ENCODE results near the gene IL27RA.
"Not testable (repeated sequence)": the region's sequence is repeated elsewhere in the genome, so short reads cannot be mapped to it uniquely, and the experiment has no call there.

The IL27RA gene

GRCh38 chr19:14027856-14028450 lies 3.6 kb upstream of the IL27RA start, which contains the start of gene RLN3:
TSS of gene RLN3 (plus strand) at chr19:14028148. CDS start at chr19:14028205, 57 bp downstream.
- no peak for DNase-seq (ENCODE audit: low read depth in 2 of 3, low spot score in 1 of 3)

- DNase-seq (ENCODE audit: low read depth in 2 of 3, low spot score in 1 of 3): no peak
Observed at GRCh38 chr19:14028901-14029300, 2.7 kb upstream of the IL27RA start.

DNA sequence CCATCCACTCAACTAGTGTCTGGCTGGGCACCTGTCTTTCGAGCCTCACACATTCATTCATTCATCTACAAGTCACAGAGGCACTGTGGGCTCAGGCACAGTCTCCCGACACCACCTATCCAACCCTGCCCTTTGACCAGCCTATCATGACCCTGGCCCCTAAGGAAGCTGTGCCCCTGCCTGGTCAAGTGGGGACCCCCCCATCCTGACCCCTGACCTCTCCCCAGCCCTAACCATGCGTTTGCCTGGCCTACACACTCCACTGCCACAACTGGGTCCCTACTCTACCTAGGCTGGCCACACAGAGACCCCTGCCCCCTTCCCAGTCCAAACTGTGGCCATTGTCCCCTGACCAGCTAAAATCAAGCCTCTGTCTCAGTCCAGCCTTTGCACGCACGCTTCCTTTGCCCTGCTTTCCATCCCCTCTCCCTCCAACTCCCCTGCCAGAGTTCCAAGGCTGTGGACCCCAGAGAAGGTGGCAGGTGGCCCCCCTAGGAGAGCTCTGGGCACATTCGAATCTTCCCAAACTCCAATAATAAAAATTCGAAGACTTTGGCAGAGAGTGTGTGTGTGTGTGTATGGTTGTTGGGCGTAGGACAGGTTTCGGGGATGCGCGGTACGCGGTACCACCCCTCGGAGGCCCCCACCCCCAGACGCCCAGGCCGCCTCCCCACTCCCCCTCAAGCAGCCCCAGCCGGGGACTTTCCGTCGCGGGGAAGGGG lies 404 bp upstream of the IL27RA start:
- DNase-seq (ENCODE audit: low read depth in 2 of 3, low spot score in 1 of 3): no peak

DNA sequence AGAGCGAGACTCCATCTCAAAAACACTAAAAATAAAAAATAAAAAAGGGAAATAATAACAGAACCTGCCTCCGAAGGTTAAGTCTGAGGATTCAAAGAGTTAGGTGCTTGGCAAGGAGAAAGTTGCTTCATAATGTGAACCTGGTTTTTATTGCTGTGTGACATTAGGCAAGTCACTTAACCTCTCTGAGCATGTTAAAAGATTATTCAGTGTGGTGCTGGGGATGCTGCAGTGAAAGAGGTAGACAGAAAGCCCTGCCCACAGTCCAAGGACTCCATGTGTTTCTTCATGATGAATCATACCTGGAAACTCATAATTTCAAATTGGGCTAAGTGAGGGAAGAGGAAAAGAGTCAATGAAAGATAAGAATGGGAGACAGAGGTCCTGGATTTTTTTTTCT lies 2.4 kb downstream of the IL27RA start:
- DNase-seq (ENCODE audit: low read depth in 2 of 3, low spot score in 1 of 3): no peak

DNA sequence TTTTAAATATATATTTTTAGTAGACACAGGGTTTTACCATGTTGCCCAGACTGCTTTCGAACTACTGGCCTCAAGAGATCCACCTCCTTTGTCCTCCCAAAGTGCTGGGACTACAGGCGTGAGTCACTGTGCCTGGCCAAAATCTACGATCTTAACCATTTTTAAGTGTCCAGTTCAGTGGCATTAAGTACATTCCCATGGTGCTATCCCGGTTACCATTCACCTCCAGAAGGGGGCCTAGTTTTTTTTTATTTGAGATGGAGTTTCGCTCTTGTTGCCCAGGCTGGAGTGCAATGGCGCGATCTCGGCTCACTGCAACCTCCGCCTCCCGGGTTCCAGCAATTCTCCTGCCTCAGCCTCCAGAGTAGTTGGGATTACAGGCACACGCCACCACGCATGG lies 3.6 kb downstream of the IL27RA start:
- not testable (repeated sequence) for DNase-seq (ENCODE audit: low read depth in 2 of 3, low spot score in 1 of 3)

GRCh38 chr19:14035706-14036105 lies 4.1 kb downstream of the IL27RA start:
- DNase-seq (ENCODE audit: low read depth in 2 of 3, low spot score in 1 of 3): no peak

GRCh38 chr19:14039181-14039580 lies 7.6 kb downstream of the IL27RA start:
- no peak for DNase-seq (ENCODE audit: low read depth in 2 of 3, low spot score in 1 of 3)

GRCh38 chr19:14042659-14043608 lies 11.4 kb downstream of the IL27RA start:
- DNase-seq (ENCODE audit: low read depth in 2 of 3, low spot score in 1 of 3): not testable (repeated sequence)

DNA sequence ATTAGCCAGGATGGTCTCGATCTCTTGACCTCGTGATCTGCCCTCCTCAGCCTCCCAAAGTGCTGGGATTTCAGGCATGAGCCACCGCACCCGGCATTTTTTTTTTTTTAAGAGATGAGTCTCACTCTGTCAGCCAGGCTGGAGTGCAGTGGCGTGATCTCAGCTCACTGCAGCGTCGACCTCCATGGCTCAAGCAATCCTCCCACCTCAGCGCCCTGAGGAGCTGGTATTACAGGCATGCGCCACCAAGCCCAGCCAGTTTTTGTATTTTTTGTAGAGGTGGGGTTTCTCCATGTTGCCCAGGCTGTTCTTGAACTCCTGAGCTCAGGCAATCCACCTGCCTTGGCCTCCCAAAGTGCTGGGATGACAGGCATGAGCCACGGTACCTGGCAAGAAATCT lies 16.3 kb downstream of the IL27RA start:
- DNase-seq (ENCODE audit: low read depth in 2 of 3, low spot score in 1 of 3): not testable (repeated sequence)

DNA sequence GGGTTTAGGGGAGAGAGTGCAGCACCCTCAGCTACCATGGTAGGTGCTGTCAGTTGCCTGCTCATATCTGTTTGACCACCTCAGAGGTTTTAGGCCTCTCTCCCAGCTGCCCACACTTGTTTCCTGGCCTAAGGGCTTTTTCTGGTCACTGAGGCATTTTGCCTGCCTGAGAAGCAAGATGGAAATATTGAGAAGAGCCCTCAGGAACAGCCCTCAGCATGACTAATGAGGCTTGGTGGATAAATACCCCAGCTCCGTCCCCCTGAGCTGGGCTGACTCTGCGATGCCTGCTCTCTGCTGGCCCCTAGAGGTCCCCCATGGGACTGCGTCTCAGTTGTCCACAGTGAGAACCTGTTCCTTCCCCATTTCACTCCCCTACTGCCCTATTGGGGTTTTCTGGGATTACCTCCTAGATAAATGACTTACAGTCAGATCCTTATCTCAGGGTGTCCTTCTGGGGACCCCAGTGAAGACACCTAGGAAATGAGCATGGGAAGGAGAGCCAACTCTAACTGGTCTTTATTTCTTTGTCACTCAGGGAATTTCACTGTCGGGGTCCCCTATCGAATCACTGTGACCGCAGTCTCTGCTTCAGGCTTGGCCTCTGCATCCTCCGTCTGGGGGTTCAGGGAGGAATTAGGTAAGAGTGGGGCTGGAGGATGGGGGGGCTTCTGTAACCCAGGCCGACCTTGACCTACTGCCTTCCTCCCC lies 17.0 kb downstream of the IL27RA start:
- DNase-seq (ENCODE audit: low read depth in 2 of 3, low spot score in 1 of 3): peak; percentile 65 to 83 (median 66)

GRCh38 chr19:14050512-14050911 lies 18.9 kb downstream of the IL27RA start:
- DNase-seq (ENCODE audit: low read depth in 2 of 3, low spot score in 1 of 3): no peak

DNA sequence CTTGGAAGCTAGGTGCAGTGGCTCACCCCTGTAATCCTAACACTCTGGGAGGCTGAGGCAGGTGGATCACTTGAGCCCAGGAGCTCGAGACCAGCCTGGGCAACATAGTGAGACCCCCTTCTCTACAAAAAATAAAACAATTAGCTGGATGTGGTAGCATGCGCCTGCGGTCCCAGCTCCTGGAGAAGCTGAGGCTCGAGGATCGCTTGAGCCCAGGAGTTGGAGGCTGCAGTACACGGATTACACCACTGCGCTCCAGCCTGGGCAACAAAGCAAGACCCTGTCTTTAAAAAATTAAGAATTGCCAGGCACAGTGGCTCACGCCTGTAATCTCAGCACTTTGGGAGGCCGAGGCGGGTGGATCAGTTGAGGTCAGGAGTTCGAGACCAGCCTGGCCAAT lies 19.4 kb downstream of the IL27RA start:
- DNase-seq (ENCODE audit: low read depth in 2 of 3, low spot score in 1 of 3): not testable (repeated sequence)

GRCh38 chr19:14051980-14052379 lies 20.4 kb downstream of the IL27RA start:
- DNase-seq (ENCODE audit: low read depth in 2 of 3, low spot score in 1 of 3): no peak

DNA sequence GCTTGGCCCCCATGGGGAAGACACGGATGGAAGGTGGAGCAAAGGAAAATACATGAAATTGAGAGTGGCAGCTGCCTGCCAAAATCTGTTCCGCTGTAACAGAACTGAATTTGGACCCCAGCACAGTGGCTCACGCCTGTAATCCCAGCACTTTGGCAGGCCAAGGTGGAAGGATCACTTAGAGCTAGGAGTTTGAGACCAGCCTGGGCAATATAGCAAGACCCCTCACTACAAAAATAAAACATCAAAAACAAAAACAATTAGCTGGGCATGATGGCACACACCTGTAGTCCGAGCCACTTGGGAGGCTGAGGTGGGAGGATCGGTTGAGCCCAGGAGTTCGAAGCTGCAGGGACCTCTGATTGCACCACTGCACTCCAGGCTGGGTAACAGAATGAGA lies 20.9 kb downstream of the IL27RA start:
- DNase-seq (ENCODE audit: low read depth in 2 of 3, low spot score in 1 of 3): no peak

DNA sequence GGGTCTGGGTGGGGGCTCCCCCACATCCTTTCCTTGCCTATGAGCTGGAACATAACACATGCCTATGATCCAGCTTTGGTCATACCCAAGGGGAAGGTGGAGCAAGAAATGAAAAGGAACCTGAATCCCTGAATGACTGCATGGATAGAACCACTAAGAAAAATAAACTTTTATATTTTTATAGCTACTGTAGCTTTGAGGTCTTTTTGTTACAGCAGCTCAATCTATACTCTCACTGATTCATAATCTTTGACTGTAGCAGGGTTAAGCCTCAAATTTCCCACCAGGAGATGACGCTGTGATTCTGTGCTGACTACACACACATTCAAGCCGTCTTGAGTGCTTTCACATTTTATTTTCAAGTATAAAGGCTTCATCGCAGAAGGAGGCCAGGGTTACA lies 21.5 kb downstream of the IL27RA start:
- DNase-seq (ENCODE audit: low read depth in 2 of 3, low spot score in 1 of 3): no peak

GRCh38 chr19:14053500-14053899 lies 21.9 kb downstream of the IL27RA start:
- DNase-seq (ENCODE audit: low read depth in 2 of 3, low spot score in 1 of 3): no peak

DNA sequence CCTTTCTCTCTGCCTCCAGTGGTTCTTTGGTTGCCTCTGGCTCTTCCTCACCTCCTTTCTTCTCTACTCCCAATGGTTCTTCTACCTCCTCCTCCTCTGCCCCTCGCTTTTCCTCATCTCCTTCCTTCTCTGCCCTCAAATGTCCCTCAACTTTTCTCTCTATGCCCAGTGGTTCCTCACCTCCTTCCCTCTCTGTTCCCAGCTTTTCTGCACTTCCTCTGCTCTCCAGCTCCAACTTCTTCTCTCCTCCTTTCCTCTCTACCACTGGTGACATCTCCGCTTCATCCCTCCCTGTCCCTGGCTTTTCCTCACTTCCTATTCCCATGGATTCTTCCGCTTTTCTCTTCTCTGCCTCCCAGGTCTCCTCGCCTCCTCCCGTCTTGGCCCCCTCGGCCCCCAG lies 22.5 kb downstream of the IL27RA start:
- no peak for DNase-seq (ENCODE audit: low read depth in 2 of 3, low spot score in 1 of 3)

DNA sequence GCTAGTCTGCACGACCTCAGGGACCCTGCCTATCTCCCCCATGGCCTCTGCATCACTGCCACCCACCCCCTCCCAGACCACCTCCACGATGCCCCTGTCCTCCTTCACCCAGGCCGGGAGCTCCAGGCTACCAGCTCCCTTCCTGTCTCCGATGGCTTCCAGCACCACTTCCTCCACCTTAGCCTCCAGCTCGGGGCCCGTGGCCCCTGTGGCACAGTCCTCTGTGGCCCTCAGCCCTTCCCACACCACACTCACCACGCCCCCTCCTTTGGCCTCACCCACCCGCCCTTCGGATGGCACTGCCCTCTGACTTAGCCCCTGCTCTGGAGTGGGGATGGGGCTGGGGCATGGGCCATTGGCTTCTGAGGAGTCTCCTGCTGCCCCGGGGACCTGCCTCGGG lies 23.2 kb downstream of the IL27RA start:
- DNase-seq (ENCODE audit: low read depth in 2 of 3, low spot score in 1 of 3): no peak

DNA sequence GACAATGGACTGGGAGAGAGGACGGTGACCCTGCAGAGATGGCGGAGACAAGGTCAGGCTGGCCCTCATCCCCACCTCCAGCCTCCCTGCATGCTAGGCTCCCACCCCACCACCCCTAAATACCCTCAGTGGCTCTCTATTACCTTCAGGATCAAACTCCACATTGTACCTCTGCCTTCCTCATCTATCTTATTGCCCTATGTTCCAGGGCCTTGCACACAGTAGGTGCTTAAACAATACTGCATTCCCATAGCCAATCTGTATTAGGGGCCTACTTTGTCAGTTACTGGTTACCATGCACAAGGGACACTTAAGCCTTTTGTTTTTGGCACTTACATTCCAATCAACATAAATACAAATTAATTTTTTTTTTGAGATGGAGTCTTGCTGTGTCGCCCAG lies 23.8 kb downstream of the IL27RA start:
- DNase-seq (ENCODE audit: low read depth in 2 of 3, low spot score in 1 of 3): no peak

DNA sequence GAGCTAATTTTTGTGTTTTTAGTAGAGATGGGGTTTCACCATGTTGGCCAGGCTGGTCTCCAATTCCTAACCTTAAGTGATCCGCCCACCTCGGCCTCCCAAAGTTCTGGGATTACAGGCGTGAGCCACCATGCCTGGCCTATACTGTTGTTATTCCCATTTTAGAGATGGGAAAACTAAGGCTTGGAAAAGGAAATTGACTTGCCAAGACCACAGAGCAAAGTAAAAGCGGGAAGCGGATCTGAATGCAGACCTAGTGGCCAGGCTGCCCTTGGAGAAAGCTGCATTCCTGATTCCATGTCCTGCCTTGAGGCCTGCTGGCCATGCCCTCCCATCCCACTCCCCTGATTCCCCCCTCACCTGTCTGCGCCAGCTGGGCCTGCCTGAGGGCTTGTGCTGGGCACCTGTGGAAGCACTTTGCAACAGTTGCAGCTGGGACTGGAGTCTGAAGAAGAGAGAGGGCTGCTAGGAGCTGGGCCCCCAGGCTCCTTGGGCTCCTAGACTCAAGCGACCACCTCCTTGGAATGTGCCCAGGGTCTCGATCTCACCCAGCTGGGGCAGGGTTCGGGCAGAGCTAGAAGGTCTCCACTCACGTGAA lies 24.6 kb downstream of the IL27RA start:
- no peak for DNase-seq (ENCODE audit: low read depth in 2 of 3, low spot score in 1 of 3)

Measured in stimulated activated CD4-positive, alpha-beta T cell treated with anti-CD3 and anti-CD28 coated beads, Interleukin-12 subunit alpha, Interleukin-12 subunit beta, amount 100 ng/mL, for 48 hours (primary cell).